NCI-H82 treated with DMSO at 0.1 percent for 48 hours (cell line): ENCODE data around the gene PTGER1.
A peak's percentile ranks its signal among the peaks of the same experiment; 100 is the strongest.
"Not testable (repeated sequence)": the region's sequence is repeated elsewhere in the genome, so short reads cannot be mapped to it uniquely, and the experiment has no call there.

Experiments
- DNase-seq: peaks from one replicate; lab custom pipeline; 2025; ENCODE audit not compliant: unreplicated experiment; lab: John Stamatoyannopoulos, UW

The PTGER1 gene

DNA sequence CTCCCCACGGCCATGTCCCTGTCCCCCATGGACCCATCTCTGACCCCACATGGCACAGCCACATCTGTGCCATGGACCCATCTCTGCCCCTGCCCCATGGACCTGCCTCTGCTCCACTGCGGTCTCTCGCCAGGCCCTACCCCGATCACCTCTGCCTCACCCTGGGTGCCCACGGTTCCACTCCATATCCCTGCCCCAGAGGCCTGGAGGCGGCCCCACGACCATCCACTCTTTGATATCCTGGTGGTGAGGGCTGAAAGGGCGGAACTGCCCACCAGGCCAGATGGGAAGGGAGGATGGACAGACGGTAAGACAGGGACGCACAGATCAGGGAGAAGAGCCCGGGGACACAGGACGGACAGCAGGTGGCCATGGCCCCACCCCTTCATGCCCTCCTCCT lies 327 bp downstream of the PTGER1 start:
- no peak for DNase-seq

DNA sequence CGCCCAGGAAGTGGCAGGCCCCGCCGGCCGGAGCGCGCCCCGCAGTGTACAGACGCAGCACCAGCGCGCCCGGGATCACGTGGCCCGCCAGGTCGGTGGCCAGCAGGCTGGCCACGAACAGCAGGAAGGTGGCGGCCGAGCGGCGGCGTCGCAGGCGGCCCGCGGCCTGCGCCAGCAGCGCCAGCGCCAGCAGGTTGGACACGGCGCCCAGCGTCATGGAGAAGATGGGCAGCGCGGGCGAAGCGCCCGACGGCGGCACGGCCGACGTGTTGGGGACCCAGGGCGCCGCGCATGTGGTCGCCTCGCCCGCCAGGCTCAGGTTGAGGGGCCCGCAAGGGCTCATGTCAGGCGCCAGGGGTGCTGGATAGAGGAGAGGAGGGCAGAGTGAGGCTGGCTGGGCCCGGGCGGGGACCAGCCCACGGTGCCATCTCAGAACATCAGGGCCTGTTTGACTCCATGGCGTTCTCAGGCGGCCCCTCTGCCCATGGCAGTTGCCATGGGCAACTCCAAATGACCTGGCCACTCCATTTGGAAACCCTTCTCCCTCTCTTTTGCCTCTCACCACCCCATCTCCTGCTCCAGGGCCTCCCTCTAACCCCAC lies 1.1 kb downstream of the PTGER1 start:
- DNase-seq, result no peak

DNA sequence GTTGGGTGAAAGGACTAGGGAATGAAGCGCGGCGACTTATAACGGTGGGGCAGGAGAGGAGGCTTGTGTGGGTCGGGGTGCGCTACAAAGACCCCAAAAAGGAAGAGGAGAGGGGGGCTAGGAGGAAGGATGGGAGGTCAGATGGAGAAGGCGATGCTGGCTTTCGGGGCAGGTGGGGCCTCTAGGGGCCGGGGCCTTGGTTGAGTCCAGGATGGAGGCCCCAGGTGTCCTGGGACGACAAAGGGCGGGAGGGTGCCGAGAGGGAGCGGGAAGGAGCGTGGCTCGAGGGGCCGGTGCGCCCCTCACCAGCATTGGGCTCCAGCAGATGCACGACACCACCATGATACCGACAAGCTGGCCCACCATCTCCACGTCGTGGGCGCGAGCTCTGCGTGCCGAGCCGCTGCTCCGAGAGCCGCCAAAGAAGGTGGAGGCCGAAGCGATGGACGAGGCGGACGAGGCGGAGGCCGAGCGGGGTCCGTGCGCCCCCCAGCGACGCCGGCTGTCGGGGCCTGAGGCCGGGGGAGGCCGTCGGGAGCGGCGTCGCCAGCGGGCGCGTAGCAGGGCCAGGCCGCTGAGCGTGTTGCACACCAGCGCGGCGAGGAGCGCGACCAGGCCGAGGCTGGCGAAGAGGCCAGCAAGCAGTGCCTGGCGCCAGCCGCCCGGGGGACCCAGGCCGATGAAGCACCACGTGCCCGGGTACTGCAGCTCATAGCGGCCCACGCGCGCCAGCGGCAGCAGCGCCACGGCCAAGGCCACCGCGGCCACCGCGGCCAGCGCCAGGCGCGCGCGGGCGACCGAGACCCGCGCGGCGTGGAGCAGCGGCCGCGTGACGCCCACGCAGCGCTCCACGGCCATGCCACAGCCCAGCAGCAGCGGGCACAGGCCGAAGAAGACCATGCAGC lies 1.8 kb downstream of the PTGER1 start:
- DNase-seq, result no peak

DNA sequence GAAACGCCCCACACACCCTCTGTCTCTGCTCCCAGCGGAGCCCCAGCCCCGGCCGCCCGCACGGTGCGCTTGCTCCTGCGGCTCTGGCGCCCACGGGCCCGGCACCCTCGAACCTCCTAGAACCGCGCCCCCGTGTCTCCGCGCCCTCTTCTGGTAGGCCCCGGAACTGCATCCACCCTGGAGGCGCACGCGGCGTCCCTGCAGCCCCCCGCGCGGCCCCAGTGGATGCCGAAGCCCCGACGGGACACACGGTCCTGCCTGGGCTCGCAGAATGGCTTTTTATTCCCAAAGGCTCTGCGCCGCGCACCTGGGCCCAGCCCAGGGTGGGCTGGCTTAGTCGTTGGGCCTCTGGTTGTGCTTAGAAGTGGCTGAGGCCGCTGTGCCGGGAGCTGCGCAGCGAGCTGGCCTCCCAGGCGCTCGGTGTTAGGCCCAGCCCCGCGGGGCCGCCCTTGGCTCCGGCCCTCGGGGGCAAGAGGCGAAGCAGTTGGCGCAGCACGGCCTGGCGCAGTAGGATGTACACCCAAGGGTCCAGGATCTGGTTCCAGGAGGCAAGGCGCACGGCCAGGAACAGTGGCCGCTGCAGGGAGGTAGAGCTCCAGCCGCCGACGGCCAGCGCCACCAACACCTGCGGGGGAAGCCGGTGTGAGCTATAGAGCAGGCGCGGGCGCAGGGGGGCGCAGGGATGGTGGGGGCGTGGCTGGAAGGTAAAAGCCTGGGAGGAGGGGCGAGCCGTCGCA lies 2.8 kb downstream of the PTGER1 start:
- peak; percentile 22 for DNase-seq

DNA sequence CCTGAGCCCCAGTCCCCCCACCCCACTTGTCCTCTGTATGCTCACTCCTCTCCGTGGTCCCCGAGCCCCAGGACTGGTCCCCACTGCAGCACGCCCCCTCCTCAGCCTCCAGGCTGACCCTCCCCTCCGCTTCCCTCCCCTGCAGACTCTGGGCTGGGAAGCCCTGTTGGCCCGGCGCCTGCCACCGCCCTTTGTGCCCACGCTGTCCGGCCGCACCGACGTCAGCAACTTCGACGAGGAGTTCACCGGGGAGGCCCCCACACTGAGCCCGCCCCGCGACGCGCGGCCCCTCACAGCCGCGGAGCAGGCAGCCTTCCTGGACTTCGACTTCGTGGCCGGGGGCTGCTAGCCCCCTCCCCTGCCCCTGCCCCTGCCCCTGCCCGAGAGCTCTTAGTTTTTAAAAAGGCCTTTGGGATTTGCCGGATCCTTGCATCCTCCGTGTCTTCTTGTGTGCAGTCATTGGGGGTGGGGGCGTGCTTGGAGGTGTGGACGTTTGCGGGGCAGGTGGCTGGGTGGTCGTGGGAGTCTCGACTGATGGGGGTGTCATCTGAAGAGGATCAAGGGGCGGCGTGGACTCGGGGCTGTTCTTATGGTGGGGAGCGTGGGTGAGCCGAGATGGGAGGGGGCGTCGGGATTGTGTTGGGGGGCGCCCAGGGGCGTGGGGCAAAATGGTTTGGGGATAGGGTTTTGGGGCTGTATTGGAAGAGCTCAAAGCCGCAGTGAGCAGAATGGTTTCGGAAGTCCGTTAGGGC lies 3.5 kb downstream of the PTGER1 start:
- no peak for DNase-seq

DNA sequence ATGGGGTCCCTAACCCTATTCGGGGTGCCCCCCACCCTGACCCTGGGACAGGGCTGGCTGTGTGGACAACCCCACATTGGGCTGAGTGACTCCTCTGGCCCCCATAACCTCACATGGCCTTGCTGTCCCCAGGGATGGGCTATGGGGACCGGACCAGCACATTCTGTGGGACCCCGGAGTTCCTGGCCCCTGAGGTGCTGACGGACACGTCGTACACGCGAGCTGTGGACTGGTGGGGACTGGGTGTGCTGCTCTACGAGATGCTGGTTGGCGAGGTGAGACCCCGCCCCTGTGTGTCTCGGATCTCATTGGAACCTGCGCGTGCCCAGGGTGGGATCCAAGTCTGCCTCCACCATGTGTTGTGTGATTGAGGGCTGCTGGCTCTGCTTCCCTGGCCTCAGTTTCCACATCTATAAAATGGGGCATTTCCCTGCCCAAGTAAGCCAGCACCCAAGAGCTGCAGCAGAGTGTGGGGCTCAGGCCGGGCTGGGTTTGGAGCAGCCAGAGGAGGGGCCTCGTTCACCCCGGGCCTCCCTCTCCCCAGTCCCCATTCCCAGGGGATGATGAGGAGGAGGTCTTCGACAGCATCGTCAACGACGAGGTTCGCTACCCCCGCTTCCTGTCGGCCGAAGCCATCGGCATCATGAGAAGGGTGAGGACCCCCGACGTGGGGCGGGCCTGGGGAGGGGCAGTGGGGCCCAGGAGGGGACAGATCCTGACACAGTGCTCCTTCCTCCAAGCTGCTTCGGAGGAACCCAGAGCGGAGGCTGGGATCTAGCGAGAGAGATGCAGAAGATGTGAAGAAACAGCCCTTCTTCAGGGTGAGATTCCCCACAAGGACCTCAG lies 4.9 kb downstream of the PTGER1 start:
- no peak for DNase-seq

DNA sequence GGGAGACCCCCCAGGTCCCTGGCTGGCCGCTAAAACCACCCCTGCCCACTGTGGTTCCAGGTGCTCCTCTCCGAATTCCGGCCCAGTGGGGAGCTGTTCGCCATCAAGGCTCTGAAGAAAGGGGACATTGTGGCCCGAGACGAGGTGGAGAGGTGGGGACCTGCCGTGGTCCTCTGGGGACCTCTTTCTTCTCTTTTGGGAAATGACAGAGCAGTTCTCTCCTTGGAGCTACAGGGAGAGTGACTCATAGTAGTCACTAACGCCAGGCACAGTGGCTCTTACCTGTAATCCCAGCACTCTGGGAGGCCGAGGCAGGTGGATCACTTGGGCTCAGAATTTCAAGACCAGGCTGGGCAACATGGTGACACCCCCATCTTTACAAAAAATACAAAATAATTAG lies 7.3 kb downstream of the PTGER1 start:
- DNase-seq, result no peak

DNA sequence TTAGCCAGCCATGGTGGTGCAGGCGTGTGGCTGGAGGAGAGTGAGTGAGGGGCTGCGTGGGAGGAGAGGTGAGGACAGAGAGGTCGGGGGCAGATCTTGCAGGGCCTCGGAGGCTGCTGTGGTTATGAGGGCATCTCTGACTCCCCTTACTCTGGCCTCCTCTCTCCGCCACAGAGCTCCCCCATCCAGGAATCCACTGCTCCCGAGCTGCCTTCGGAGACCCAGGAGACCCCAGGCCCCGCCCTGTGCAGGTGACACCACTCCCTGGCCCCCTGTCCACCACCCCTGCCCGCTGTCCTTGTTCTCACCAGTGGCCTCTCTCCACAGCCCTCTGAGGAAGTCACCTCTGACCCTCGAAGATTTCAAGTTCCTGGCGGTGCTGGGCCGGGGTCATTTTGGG lies 7.8 kb downstream of the PTGER1 start:
- no peak for DNase-seq

DNA sequence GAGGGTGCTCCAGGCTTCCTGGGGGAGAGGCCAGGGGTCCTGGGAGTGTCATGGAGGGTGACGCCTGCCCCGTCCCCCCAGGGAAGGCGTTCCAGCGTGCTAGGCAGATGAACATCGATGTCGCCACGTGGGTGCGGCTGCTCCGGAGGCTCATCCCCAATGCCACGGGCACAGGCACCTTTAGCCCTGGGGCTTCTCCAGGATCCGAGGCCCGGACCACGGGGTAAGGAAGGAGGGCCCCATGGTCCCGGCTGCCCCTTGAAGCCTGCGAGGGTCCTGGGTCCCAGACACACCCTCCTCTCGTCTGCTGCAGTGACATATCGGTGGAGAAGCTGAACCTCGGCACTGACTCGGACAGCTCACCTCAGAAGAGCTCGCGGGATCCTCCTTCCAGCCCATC lies 11.4 kb downstream of the PTGER1 start:
- DNase-seq, result no peak

DNA sequence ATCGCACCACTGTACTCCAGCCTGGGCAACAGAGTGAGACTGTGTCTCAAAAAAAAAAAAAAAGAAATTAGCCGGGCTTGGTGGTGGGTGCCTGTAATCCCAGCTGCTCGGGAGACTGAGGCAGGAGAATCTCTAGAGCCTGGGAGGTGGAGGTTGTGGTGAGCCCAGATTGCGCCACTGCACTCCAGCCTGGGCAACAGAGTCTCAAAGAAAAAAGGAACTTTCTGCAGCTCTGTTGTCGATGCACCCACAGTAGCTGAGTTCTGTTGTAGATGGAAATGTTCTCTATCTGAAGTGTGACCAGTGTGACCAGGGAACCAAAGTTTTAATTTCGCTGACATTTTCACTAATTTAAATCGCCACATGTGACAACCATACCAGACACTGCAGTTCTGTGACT lies 12.8 kb downstream of the PTGER1 start:
- DNase-seq, result not testable (repeated sequence)

DNA sequence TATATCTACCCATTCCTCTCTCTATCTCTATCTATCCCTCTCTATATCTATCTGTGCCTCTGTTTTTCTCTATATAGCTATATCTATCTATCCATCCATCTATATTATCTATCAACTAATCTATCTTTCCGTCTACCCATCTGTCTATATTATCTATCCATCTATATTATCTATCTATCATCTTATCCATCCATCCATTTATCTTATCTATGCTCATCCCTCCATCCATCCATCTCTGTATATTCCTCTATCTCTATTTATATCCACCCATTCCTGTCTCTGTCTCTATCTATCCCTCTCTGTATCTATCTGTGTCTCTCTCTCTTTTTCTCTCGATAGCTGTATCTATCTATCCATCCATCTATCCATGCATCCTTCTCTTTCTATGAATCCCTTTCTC lies 14.2 kb downstream of the PTGER1 start:
- DNase-seq, result no peak

DNA sequence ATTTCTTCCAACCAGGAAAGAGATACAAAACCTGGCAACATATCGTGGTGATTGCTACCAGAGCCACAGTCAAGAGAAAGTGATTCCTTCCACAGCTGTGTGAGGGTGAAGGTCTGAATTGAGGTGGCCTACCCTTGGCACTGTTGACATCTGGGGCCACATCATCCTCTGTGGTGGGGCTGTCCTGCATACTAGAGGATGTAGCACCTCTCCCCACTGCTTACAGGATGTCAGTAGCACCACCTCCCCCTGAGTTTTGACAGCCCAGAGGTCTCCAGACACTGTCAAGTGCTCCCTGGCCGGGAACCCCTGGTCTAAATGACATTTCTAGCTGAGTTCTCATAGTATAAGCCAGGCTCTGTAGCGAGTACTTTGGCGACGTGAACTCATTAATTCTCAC lies 15.5 kb downstream of the PTGER1 start:
- DNase-seq, result no peak

DNA sequence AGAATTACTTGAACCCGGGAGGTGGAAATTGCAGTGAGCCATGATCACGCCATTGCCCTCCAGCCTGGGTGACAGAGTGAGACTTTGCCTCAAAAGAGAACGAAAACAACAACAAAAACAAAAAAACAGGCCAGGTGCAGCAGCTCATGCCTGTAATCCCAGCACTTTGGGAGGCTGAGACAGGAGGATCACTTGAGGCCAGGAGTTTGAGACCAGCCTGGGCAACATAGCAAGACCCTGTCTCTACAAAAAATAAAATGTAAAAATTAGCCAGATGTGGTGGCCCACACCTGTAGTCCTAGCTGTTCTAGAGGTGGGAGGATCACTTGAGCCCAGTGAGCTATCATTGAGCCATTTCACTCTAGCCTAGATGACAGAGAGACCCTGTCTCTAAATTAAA lies 22.9 kb downstream of the PTGER1 start:
- DNase-seq, result not testable (repeated sequence)

DNA sequence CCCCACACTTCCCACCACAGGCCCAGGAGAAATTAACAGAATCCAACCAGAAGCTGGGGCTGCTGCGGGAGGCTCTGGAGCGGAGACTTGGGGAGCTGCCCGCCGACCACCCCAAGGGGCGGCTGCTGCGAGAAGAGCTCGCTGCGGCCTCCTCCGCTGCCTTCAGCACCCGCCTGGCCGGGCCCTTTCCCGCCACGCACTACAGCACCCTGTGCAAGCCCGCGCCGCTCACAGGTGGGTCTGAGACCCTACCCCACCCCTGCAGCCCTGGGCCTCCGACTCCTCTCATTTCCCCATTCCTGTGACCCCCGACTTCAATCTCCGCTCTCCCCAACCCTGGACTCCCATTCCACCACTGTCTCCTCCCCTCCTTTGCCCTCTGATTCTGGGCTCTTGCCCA lies 24.3 kb downstream of the PTGER1 start:
- DNase-seq, result no peak

DNA sequence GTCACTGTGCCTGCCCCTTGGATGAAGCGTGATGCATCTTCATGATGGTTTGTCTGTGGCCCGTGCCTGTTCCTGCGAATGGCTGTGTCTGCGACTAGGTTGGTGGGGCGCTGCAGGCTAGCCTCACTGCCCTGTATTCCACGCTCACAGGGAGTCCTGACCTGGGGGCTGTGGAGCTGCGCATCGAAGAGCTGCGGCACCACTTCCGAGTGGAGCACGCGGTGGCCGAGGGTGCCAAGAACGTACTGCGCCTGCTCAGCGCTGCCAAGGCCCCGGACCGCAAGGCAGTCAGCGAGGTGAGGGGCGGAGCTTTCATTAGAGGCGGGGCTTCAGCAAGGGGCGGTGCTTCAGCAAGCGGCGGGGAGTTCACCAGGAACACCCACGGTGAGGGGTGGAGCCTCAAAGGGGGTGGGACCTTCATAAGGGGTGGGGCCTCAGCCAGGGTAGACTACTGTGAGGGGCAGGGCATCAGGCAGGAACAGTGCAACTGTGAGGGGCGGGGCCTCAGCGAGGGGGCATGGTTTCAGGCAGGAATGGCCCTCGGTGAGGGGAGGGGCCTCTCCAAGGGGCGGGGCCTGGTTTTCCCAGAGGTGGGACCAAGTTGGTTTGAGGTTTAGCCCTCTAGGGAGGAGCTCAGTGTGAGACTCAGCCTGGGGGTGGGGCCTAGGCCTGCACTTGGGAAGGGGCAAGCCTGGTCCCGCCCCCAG lies 24.8 kb downstream of the PTGER1 start:
- peak; percentile 37 for DNase-seq

DNA sequence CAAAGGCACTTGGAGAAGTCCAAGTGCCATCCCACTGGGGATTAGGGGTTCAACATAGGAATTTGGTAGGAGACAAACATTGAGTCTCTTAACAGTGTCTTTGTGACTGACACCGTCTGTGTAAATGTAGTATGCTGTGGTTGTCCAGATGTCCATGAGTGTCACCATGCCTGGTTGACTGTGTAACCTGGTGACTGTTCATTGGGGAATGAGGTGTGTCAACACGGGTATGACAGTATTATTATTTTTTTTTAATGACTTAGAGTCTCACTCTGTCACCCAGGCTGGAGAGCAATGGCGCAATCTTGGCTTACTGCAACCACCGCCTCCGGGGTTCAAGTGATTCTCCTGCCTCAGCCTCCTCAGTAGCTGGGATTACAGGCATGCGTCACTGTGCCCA lies 25.8 kb downstream of the PTGER1 start:
- DNase-seq, result no peak

DNA sequence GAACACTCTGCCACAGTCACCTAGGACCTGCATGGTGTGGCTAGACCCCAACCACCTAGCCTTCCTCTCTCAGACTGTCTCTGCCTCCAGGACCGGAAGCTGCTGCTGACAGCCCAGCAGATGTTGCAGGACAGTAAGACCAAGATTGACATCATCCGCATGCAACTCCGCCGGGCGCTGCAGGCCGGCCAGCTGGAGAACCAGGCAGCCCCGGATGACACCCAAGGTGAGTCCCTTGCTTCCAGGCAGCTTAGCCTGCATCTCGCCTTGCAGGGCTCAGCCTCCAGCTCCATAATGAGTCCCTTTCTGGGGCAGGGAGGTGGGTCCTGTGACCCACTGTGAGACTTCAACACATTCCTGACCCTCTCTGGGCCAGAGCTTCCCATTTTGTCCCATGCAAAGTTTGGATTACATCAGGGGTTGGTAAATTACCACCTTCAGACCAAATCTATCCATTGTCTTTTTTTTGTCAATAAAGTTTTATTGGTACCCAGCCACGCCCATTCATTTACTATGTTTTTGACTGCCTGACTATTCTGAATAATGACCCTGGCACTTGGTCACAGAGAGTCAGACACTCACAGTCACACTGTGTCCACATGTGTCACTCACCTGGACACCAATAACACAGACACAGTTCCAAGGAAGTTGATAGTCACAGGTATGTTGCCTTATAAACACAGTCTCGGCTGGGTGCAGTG lies 28.7 kb downstream of the PTGER1 start:
- no peak for DNase-seq

DNA sequence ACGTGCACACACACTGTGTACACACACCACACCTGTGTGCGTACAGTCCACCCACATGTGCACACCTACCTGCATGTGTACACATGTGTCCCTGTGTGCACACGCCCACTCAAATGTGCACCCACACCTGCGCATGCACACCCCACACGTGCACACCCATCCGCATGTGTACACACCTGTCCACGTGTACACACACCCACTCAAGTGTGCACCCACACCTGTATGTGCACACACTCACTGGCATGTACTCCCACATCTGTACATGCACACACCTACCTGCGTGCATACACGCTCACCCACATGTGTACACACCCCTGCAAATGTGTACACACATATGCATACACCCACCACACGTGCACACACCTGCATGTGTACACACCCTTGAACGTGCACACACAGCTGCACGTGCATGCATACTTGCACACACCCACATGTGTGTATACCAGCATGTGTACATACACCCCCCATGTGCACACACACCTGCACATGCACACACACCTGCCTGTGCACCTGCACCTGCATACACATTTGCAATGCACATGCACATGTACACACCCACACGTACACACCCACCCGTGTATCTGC lies 31.4 kb downstream of the PTGER1 start:
- no peak for DNase-seq
